ENCODE data around the gene DNAJB9. TPM values are rescaled to one million over a fixed set of nuclear protein-coding genes. Genes with fewer than 3 reads are reported as not detected.
A peak's percentile ranks its signal among the peaks of the same experiment; 100 is the strongest.

The DNAJB9 gene
- total and polyA plus RNA-seq, 2 of the 13 experiments (the other 11 are each of a cell fraction or from before 2014, with no cell fraction given): 8.6 to 16.4 TPM

GRCh38 chr7:108525327-108525984 is 44.2 kb upstream of the DNAJB9 start (continued):
- TF ChIP-seq ZNF317 (CRISPR knock-in tag; IDR thresholded peaks at IDR 0.05): peak; percentile 12; the same call in 1 of the 2 replicates
- peak; percentile 16; the same call in 1 of the 2 replicates for TF ChIP-seq ZNF441 (CRISPR knock-in tag; IDR thresholded peaks at IDR 0.05; ENCODE audit: borderline replicate concordance)
- TF ChIP-seq CC2D1A (CRISPR knock-in tag; IDR thresholded peaks at IDR 0.05): 0 out of 2 replicates have a peak, but pooled peaks have one; percentile 53
- TF ChIP-seq GATA4 (IDR thresholded peaks at IDR 0.05; ENCODE audit: borderline replicate concordance, low read depth): 0 out of 2 replicates have a peak, but pooled peaks have one; percentile 22
- 0 out of 2 replicates have a peak, but pooled peaks have one; percentile 46 for TF ChIP-seq ZNF564 (CRISPR knock-in tag; IDR thresholded peaks at IDR 0.05)
- TF ChIP-seq SOX13 (IDR thresholded peaks at IDR 0.05): no peak
- no peak for TF ChIP-seq SOX13 (CRISPR knock-in tag; conservative IDR thresholded peaks at IDR 0.05 in 1 of 2, IDR thresholded peaks at IDR 0.05 in 1 of 2)
- peak; percentile 15; the same call in 1 of the 2 replicates for TF ChIP-seq CREB1 (IDR thresholded peaks at IDR 0.05)
- TF ChIP-seq CREB1 (CRISPR knock-in tag; IDR thresholded peaks at IDR 0.05): no peak
- TF ChIP-seq ZNF572 (CRISPR knock-in tag; IDR thresholded peaks at IDR 0.05): 0 out of 2 replicates have a peak, but pooled peaks have one; percentile 58
- 0 out of 2 replicates have a peak, but pooled peaks have one; percentile 66 for TF ChIP-seq ZNF333 (CRISPR knock-in tag; IDR thresholded peaks at IDR 0.05; ENCODE audit: borderline replicate concordance)
- TF ChIP-seq ZNF230 (CRISPR knock-in tag; IDR thresholded peaks at IDR 0.05): peak; percentile 80; the same call in 1 of the 2 replicates
- peak; percentile 58; the same call in 1 of the 2 replicates for TF ChIP-seq ZNF607 (CRISPR knock-in tag; IDR thresholded peaks at IDR 0.05; ENCODE audit: borderline replicate concordance)
- 0 out of 2 replicates have a peak, but pooled peaks have one; percentile 11 for TF ChIP-seq ZNF770 (CRISPR knock-in tag; IDR thresholded peaks at IDR 0.05)
- 0 out of 2 replicates have a peak, but pooled peaks have one; percentile 27 for TF ChIP-seq DNMT3B (CRISPR knock-in tag; conservative IDR thresholded peaks at IDR 0.05)
- TF ChIP-seq PRMT3 (CRISPR knock-in tag; IDR thresholded peaks at IDR 0.05; ENCODE audit: borderline replicate concordance, low read depth): no peak
- TF ChIP-seq UBTF (CRISPR knock-in tag; IDR thresholded peaks at IDR 0.05): peak; percentile 57; the same call in 1 of the 2 replicates
